GM12878 (cell line): ENCODE data around the gene RBM4. TPM values are rescaled to one million over a fixed set of nuclear protein-coding genes. Genes with fewer than 3 reads are reported as not detected.

Source experiments
- ATAC-seq: fragments of 200-7000 bp; cut with Tn5 transposase; 3 replicates; pipeline ENCODE4 v1.9.1; 2020; ENCODE audit warnings: mild to moderate bottlenecking, moderate library complexity
- BruUV-seq: library from RNA; stranded (reverse); fragments of 400-500 nt; replicated peaks from 2 replicates; lab custom pipeline; 2021; lab: Mats Ljungman, UMichigan
- CTCF ChIA-PET: fragments of 300-600 bp; sonication (Branson Sonifier 250); formaldehyde crosslinking; extraction: SDS; loops from one replicate; lab custom pipeline; 2021; ENCODE audit warnings: inconsistent platforms; lab: Yijun Ruan, JAX
- POLR2A ChIA-PET: fragments of 350-600 bp; formaldehyde crosslinking; extraction: SDS; loops from one replicate; lab custom pipeline; 2021; ENCODE audit warnings: inconsistent platforms; lab: Charles Lee
- RAD21 ChIA-PET: fragments of 300-600 bp; sonication (Branson Sonifier 250); formaldehyde crosslinking; loops from one replicate; lab custom pipeline; 2023; ENCODE audit warnings: antibody characterized with exemption; ENCODE audit not compliant: unreplicated experiment; lab: Charles Lee
- SMC1A ChIA-PET: fragments of 300-600 bp; sonication (Branson Sonifier 250); formaldehyde crosslinking; loops from one replicate; lab custom pipeline; 2023; ENCODE audit not compliant: unreplicated experiment, uncharacterized antibody; lab: Charles Lee
- DNase-seq: peaks from one replicate; pipeline ENCODE4 v3.0.0-alpha.2; 2011; ENCODE audit warnings: low read depth, low spot score
- FAIRE-seq: peaks from 3 replicates; lab custom pipeline; 2011; peaks lifted over from hg19 to GRCh38; lab: Jason Lieb, UNC
- H2AFZ ChIP-seq: 2 replicates; pipeline ENCODE4 v1.6.0; 2011; ENCODE audit warnings: low read depth, low read length, control low read depth; ENCODE audit not compliant: control insufficient read depth
- H3K27ac ChIP-seq: 2 replicates; pipeline ENCODE4 v1.5.1; 2011; ENCODE audit warnings: control low read depth; ENCODE audit not compliant: control insufficient read depth, insufficient read depth
- H3K27me3 ChIP-seq, 2 experiments: replicated peaks in 1 of 2; 2 replicates each; pipeline versions ENCODE4 v1.6.0 to v1.6.1; 2011; ENCODE audit warnings: low read length in 1 of 2; ENCODE audit not compliant: control insufficient read depth in 2 of 2, insufficient read depth in 2 of 2
- H3K36me3 ChIP-seq, 2 experiments: 2 replicates each; pipeline ENCODE4 v1.5.1; 2011; ENCODE audit warnings: low read length in 1 of 2; ENCODE audit not compliant: control insufficient read depth in 2 of 2, insufficient read depth in 2 of 2
- H3K4me1 ChIP-seq: 2 replicates; pipeline ENCODE4 v1.6.1; 2011; ENCODE audit warnings: mild to moderate bottlenecking, low read length, moderate library complexity, mixed read lengths; ENCODE audit not compliant: control insufficient read depth, insufficient read depth
- H3K4me2 ChIP-seq: 2 replicates; pipeline ENCODE4 v1.6.0; 2011; ENCODE audit warnings: control low read depth; ENCODE audit not compliant: control insufficient read depth, insufficient read depth
- H3K4me3 ChIP-seq: fragments of 200-600 bp; sonication (generic); 2 replicates; pipeline ENCODE4 v1.5.1; 2016
- H3K79me2 ChIP-seq: 2 replicates; pipeline ENCODE4 v1.6.0; 2011; ENCODE audit warnings: low read length; ENCODE audit not compliant: control insufficient read depth, insufficient read depth
- H3K9ac ChIP-seq: 2 replicates; pipeline ENCODE4 v1.8.0; 2011; ENCODE audit warnings: low read length, control low read depth, mixed read lengths; ENCODE audit not compliant: control insufficient read depth, insufficient read depth
- H3K9me3 ChIP-seq: replicated peaks from 3 replicates; pipeline ENCODE4 v1.5.1; 2011; ENCODE audit warnings: mild to moderate bottlenecking, low read length; ENCODE audit not compliant: control insufficient read depth, insufficient read depth
- H4K20me1 ChIP-seq: 2 replicates; pipeline ENCODE4 v1.6.0; 2011; ENCODE audit not compliant: control insufficient read depth, insufficient read depth
- BACH1 ChIP-seq: fragments of 450-650 bp; IDR thresholded peaks from 2 replicates; pipeline ENCODE4 v1.6.1; 2017; ENCODE audit warnings: mild to moderate bottlenecking, borderline replicate concordance
- CBFB ChIP-seq: IDR thresholded peaks from 2 replicates; pipeline ENCODE4 v1.6.1; 2016; ENCODE audit warnings: antibody characterized with exemption, low read depth
- CREM ChIP-seq: IDR thresholded peaks from 2 replicates; pipeline ENCODE4 v1.6.1; 2014; ENCODE audit warnings: antibody characterized with exemption, low read depth
- E2F4 ChIP-seq: IDR thresholded peaks from 2 replicates; pipeline ENCODE4 v1.6.1; 2012; ENCODE audit warnings: low read depth, low read length, improper control_type of control experiment
- HDAC6 ChIP-seq: fragments of 200-600 bp; sonication (generic); IDR thresholded peaks from one replicate; pipeline ENCODE4 v1.8.0; 2017; ENCODE audit warnings: antibody characterized with exemption; ENCODE audit not compliant: unreplicated experiment
- MAX ChIP-seq: IDR thresholded peaks from 2 replicates; pipeline ENCODE4 v1.6.1; 2012; ENCODE audit warnings: low read depth, low read length, improper control_type of control experiment
- NBN ChIP-seq: fragments of 450-650 bp; IDR thresholded peaks from 2 replicates; pipeline ENCODE4 v1.6.1; 2016
- NKRF ChIP-seq: fragments of 450-650 bp; conservative IDR thresholded peaks from 2 replicates; pipeline ENCODE4 v1.6.1; 2017; ENCODE audit warnings: mild to moderate bottlenecking, moderate library complexity
- SMC3 ChIP-seq: IDR thresholded peaks from 2 replicates; pipeline ENCODE4 v1.6.1; 2011; ENCODE audit warnings: low read length, improper control_type of control experiment, borderline replicate concordance
- YBX1 ChIP-seq: fragments of 450-650 bp; IDR thresholded peaks from 2 replicates; pipeline ENCODE4 v1.6.1; 2016; ENCODE audit warnings: antibody characterized with exemption
- ZBTB11 ChIP-seq: fragments of 450-650 bp; formaldehyde crosslinking; IDR thresholded peaks from 2 replicates; pipeline ENCODE4 v1.5.0; 2022; ENCODE audit warnings: mild to moderate bottlenecking, missing genetic modification characterization
- ZNF207 ChIP-seq: fragments of 450-650 bp; IDR thresholded peaks from 2 replicates; pipeline ENCODE4 v1.6.1; 2014; ENCODE audit warnings: antibody characterized with exemption, mild to moderate bottlenecking, borderline replicate concordance
- ZNF592 ChIP-seq: fragments of 450-650 bp; IDR thresholded peaks from 2 replicates; pipeline ENCODE4 v1.6.1; 2017; ENCODE audit warnings: mild to moderate bottlenecking, moderate library complexity
- WGBS: methylation state at CpG from one replicate; pipeline ENCODE4 v1.1.6; 2016; ENCODE audit warnings: low lambda C conversion rate; ENCODE audit not compliant: insufficient replicate concordance, insufficient coverage; ENCODE audit errors: missing lambda C conversion rate; 5-methylcytosine and 5-hydroxymethylcytosine counted together
- in situ Hi-C: fragments of 300-500 bp; cut with MboI; formaldehyde crosslinking; loops from 9 replicates; pipeline ENCODE4 v1.14.3; 2018; ENCODE audit warnings: mixed read lengths
- intact Hi-C: fragments of 100-400 bp; cut with micrococcal nuclease; formaldehyde crosslinking; loops from one replicate; pipeline ENCODE4 v1.14.2; 2022; ENCODE audit not compliant: unreplicated experiment
- polyA plus RNA-seq, 11 experiments: library from polyadenylated mRNA; depleted of rRNA in 4 of 11; unstranded in 6 of 11; stranded (reverse) in 5 of 11; fragments of >200 nt; fragmentation: Nextera tagmentation in 4 of 11; fragmentation: Illumina TruSeq in 1 of 11; extraction: Ambion mirVana in 4 of 11; extraction: Trizol in 1 of 11; gene quantifications; 1 replicate in 1 of 11; 2 replicates in 10 of 11; pipeline versions ENCODE4 v1.2.1 to v1.2.3, GENCODE V29; 2011 to 2016; ENCODE audit warnings: inconsistent platforms in 2 of 11, missing spikeins in 2 of 11, low read depth in 1 of 11
- total RNA-seq, 4 experiments: library from RNA; depleted of rRNA in 3 of 4; stranded (reverse); fragments of >200 nt in 3 of 4; fragmentation: Illumina TruSeq in 1 of 4; extraction: Trizol in 1 of 4; gene quantifications; 2 replicates each; pipeline versions ENCODE4 v1.2.1 to v1.2.3, GENCODE V29; 2013 to 2021

The RBM4 gene
- total and polyA plus RNA-seq, 10 of the 15 experiments (the other 5 are each of a cell fraction or from before 2014, with no cell fraction given) = 105 to 224 (median 138) TPM

GRCh38 chr11:66603072-66603471 is 35.4 kb upstream of the RBM4 start (continued):
- no peak for TF ChIP-seq ZNF592
- TF ChIP-seq, all 136 proteins: peak for 0

GRCh38 chr11:66604155-66604554 is 34.3 kb upstream of the RBM4 start:
- CTCF ChIA-PET = no interaction called here
- BruUV-seq = no TSS peak
- SMC1A ChIA-PET = no interaction called here
- H3K27me3 ChIP-seq = no peaks in the 10 kb centered on the region
- no peak overlapping the region for H3K4me3 ChIP-seq
- FAIRE-seq (no peak), DNase-seq (no peak), ATAC-seq (no peak)
- H3K9me3 ChIP-seq = no peaks in the 10 kb centered on the region
- intact Hi-C loops = no loop called here
- WGBS = 79% methylated on average over 5 of the region's 5 CpGs
- H3K79me2 ChIP-seq = no peaks in the 10 kb centered on the region
- RAD21 ChIA-PET = no interaction called here
- H3K4me2 ChIP-seq = no peak overlapping the region
- no peaks in the 10 kb centered on the region for H4K20me1 ChIP-seq
- H3K4me1 ChIP-seq = peaks cover 14% of the 10 kb centered on the region
- peaks cover 0 to 9% of the 10 kb centered on the region in 2 experiments; a peak in 3 of 4 replicates for H3K36me3 ChIP-seq
- H3K9ac ChIP-seq = no peak overlapping the region
- in situ Hi-C loops = no loop called here
- POLR2A ChIA-PET = no interaction called here
- H3K27ac ChIP-seq = no peak overlapping the region
- no peak overlapping the region for H2AFZ ChIP-seq
- TF ChIP-seq HDAC6 (no peak), E2F4 (no peak), ZBTB11 (CRISPR knock-in tag) (no peak), MAX (no peak), YBX1 (no peak), ZNF207 (no peak), NBN (no peak), SMC3 (no peak), CREM (no peak), BACH1 (no peak), NKRF (no peak), CBFB (no peak)
